ENCODE results near the gene PHF21A.

DNA sequence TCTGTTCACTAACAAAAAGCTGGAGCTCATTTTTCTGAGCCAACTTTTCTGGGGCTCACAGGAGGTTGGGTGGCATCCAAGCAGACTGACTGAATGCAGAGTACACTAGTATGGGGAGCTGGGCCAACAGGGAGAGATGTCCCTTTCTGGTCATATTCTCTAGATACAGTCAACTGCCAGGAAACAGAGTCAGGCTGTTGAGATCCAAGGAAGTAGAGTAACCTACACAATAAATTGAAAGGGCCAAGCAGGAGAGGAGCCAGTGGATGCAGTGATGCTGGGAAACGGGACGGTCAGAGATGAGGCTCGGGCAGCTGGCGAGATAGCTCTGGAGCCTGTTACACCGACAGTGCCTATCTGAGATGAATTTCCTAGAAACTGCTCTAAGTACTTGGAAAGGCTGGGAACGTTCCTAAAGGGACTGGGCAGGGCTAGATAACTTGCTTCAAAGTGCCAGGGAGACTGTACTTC is 127.7 kb downstream of the PHF21A start:
- TF ChIP-seq, protein P1, sequence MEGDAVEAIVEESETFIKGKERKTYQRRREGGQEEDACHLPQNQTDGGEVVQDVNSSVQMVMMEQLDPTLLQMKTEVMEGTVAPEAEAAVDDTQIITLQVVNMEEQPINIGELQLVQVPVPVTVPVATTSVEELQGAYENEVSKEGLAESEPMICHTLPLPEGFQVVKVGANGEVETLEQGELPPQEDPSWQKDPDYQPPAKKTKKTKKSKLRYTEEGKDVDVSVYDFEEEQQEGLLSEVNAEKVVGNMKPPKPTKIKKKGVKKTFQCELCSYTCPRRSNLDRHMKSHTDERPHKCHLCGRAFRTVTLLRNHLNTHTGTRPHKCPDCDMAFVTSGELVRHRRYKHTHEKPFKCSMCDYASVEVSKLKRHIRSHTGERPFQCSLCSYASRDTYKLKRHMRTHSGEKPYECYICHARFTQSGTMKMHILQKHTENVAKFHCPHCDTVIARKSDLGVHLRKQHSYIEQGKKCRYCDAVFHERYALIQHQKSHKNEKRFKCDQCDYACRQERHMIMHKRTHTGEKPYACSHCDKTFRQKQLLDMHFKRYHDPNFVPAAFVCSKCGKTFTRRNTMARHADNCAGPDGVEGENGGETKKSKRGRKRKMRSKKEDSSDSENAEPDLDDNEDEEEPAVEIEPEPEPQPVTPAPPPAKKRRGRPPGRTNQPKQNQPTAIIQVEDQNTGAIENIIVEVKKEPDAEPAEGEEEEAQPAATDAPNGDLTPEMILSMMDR (IDR thresholded peaks at IDR 0.05): no peak
- TF ChIP-seq EP300 (IDR thresholded peaks at IDR 0.05) (no peak), POLR2A (IDR thresholded peaks at IDR 0.05) (no peak)
